CD4-positive, alpha-beta T cell (primary cell): ENCODE measurements around the gene ARX. TPM values are rescaled to one million over a fixed set of nuclear protein-coding genes. Genes with fewer than 3 reads are reported as not detected.

Experiments used
- ATAC-seq: fragments of 200-7000 bp; cut with Tn5 transposase; one replicate; pipeline ENCODE4 v1.10.0; 2022; ENCODE audit warnings: mild to moderate bottlenecking; ENCODE audit not compliant: poor library complexity
- CTCF ChIA-PET: fragments of 350-600 bp; sonication (Branson Sonifier 250); formaldehyde crosslinking; loops from one replicate; lab custom pipeline; 2021; ENCODE audit warnings: antibody characterized with exemption, inconsistent platforms; lab: Charles Lee
- POLR2A ChIA-PET: fragments of 350-600 bp; sonication (Branson Sonifier 250); formaldehyde crosslinking; loops from one replicate; lab custom pipeline; 2021; ENCODE audit warnings: antibody characterized with exemption, inconsistent platforms; lab: Charles Lee
- DNase-seq, 14 experiments: peaks; one replicate each; pipeline ENCODE4 v3.0.0-alpha.2; 2013 to 2020; ENCODE audit warnings: mixed read lengths in 2 of 14
- H3K27ac ChIP-seq, 2 donors: one replicate each; pipeline versions ENCODE4 v1.5.1 to v1.7.0; 2013; ENCODE audit warnings: low read length in 2 of 2, low read depth in 1 of 2, mild to moderate bottlenecking in 1 of 2
- H3K27me3 ChIP-seq, 2 experiments: 1 replicate in 1 of 2; 2 replicates in 1 of 2; pipeline versions ENCODE4 v1.6.1 to v1.7.0; 2013; ENCODE audit warnings: low read length in 2 of 2, control low read depth in 1 of 2, mild to moderate bottlenecking in 1 of 2, moderate library complexity in 1 of 2; ENCODE audit not compliant: insufficient read depth in 2 of 2, control insufficient read depth in 1 of 2
- H3K36me3 ChIP-seq: one replicate; pipeline ENCODE4 v1.6.1; 2013; ENCODE audit warnings: low read length, control low read depth; ENCODE audit not compliant: insufficient read depth
- H3K4me1 ChIP-seq: one replicate; pipeline ENCODE4 v1.6.1; 2013; ENCODE audit warnings: low read length, control low read depth; ENCODE audit not compliant: insufficient read depth
- H3K4me3 ChIP-seq: one replicate; pipeline ENCODE4 v1.5.1; 2013; ENCODE audit warnings: mild to moderate bottlenecking, low read length, moderate library complexity
- H3K9me3 ChIP-seq, 2 experiments: 1 replicate in 1 of 2; 2 replicates in 1 of 2; pipeline versions ENCODE4 v1.6.1 to v1.7.0; 2013; ENCODE audit warnings: low read length in 2 of 2, mild to moderate bottlenecking in 2 of 2, control low read depth in 1 of 2, moderate library complexity in 1 of 2; ENCODE audit not compliant: control insufficient read depth in 1 of 2, insufficient read depth in 1 of 2
- H3K27ac Mint-ChIP-seq: one replicate; pipeline ENCODE4 v1.8.0; 2020; ENCODE audit warnings: mixed read lengths
- H3K27me3 Mint-ChIP-seq: one replicate; pipeline ENCODE4 v1.8.0; 2021; ENCODE audit warnings: mixed read lengths
- H3K36me3 Mint-ChIP-seq: one replicate; pipeline ENCODE4 v1.8.0; 2021; ENCODE audit warnings: low read depth, mixed read lengths
- H3K4me1 Mint-ChIP-seq: one replicate; pipeline ENCODE4 v1.8.0; 2021; ENCODE audit warnings: low read depth, mixed read lengths
- H3K4me3 Mint-ChIP-seq: one replicate; pipeline ENCODE4 v1.8.0; 2020; ENCODE audit warnings: mild to moderate bottlenecking, mixed read lengths
- H3K9me3 Mint-ChIP-seq: one replicate; pipeline ENCODE4 v1.8.0; 2020; ENCODE audit warnings: mixed read lengths
- intact Hi-C, 2 experiments: fragments of 100-400 bp; cut with DNase I in 1 of 2; cut with micrococcal nuclease in 1 of 2; formaldehyde crosslinking; loops; one replicate each; pipeline versions ENCODE4 v1.15.1 to v1.9.0; 2023 to 2025; cut with DNase I, micrococcal nuclease
- total RNA-seq, 174 experiments: library from RNA in 2 of 174; stranded (reverse) in 2 of 174; gene quantifications; one replicate each; pipeline ENCODE4 v1.2.3 and lab custom pipeline; 2021 to 2026
- TF ChIP-seq, protein P1 (sequence below): fragments of 200-600 bp; IDR thresholded peaks from one replicate; pipeline ENCODE4 v1.8.0; 2022; ENCODE audit warnings: antibody characterized with exemption, mild to moderate bottlenecking

The ARX gene
- total RNA-seq, 2 experiments from 2014 or later: not detected

DNA sequence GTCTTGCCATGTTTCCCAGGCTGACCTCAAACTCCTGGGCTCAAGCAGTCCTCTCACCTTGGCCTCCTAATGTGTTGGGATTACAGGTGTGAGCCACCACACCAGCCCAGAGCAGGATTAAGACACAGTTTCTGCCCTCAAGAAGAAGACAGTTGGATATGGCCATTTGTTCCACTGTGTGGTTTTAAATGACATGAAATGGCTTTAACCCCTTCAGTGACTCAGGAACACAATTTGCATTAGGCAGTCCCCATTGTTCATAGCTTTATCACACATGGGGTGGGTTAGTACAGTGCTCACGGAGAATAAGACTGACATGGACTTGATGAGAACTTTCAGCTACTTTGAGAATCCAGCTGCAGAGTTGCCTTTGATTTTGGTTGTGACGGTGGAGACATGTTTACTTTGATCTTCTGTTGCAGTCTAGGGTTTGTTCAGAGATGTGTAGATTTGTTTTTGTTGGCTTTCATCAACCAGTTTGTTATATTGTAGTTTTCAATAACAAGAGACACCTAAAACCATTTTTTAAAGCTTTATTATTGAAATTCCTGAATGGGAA is 60.3 kb downstream of the ARX start:
- CTCF ChIA-PET: no interaction called here

GRCh38 chrX:24954732-24955131 is 61.0 kb downstream of the ARX start:
- H3K9me3 ChIP-seq: no peaks in the 10 kb centered on the region
- H3K27me3 Mint-ChIP-seq: no peaks in the 10 kb centered on the region
- no peak overlapping the region for H3K27ac ChIP-seq
- ATAC-seq: no peak
- no peaks in the 10 kb centered on the region for H3K9me3 Mint-ChIP-seq
- TF ChIP-seq, protein P1, sequence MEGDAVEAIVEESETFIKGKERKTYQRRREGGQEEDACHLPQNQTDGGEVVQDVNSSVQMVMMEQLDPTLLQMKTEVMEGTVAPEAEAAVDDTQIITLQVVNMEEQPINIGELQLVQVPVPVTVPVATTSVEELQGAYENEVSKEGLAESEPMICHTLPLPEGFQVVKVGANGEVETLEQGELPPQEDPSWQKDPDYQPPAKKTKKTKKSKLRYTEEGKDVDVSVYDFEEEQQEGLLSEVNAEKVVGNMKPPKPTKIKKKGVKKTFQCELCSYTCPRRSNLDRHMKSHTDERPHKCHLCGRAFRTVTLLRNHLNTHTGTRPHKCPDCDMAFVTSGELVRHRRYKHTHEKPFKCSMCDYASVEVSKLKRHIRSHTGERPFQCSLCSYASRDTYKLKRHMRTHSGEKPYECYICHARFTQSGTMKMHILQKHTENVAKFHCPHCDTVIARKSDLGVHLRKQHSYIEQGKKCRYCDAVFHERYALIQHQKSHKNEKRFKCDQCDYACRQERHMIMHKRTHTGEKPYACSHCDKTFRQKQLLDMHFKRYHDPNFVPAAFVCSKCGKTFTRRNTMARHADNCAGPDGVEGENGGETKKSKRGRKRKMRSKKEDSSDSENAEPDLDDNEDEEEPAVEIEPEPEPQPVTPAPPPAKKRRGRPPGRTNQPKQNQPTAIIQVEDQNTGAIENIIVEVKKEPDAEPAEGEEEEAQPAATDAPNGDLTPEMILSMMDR: no peak
- DNase-seq: no peak
- intact Hi-C loops: no loop called here
- H3K4me3 ChIP-seq: no peak overlapping the region
- no peak overlapping the region for H3K27ac Mint-ChIP-seq
- CTCF ChIA-PET: interaction anchor here (0.6 kb wide), 1 partner anchor 132 kb away, joined by 4 read pairs; no protein-coding TSS in a partner anchor
- H3K4me1 Mint-ChIP-seq: no peaks in the 10 kb centered on the region
- H3K36me3 Mint-ChIP-seq: no peaks in the 10 kb centered on the region
- no peak overlapping the region for H3K4me3 Mint-ChIP-seq
- H3K36me3 ChIP-seq: no peaks in the 10 kb centered on the region
- H3K27me3 ChIP-seq: no peaks in the 10 kb centered on the region
- no peaks in the 10 kb centered on the region for H3K4me1 ChIP-seq
- POLR2A ChIA-PET: no interaction called here

More for the DNA sequence above, 60.3 kb downstream of the ARX start:
- TF ChIP-seq, protein P1: no peak
- no peaks in the 10 kb centered on the region for H3K27me3 ChIP-seq
- H3K36me3 ChIP-seq: no peaks in the 10 kb centered on the region
- H3K4me3 Mint-ChIP-seq: no peak overlapping the region
- H3K27ac Mint-ChIP-seq: no peak overlapping the region
- no peaks in the 10 kb centered on the region for H3K9me3 Mint-ChIP-seq
- POLR2A ChIA-PET: no interaction called here
- no peak overlapping the region for H3K4me3 ChIP-seq
- H3K27ac ChIP-seq: no peak overlapping the region
- no peaks in the 10 kb centered on the region for H3K36me3 Mint-ChIP-seq
- no peaks in the 10 kb centered on the region for H3K27me3 Mint-ChIP-seq
- no peaks in the 10 kb centered on the region for H3K4me1 ChIP-seq
- intact Hi-C loops: no loop called here
- no peak for ATAC-seq
- no peak for DNase-seq
- H3K9me3 ChIP-seq: no peaks in the 10 kb centered on the region
- no peaks in the 10 kb centered on the region for H3K4me1 Mint-ChIP-seq
